GM12892 (cell line): ENCODE results near the gene ZNF774.
"Not testable (repeated sequence)": the region's sequence is repeated elsewhere in the genome, so short reads cannot be mapped to it uniquely, and the experiment has no call there.

ENCODE experiments used
- DNase-seq: peaks from one replicate; pipeline ENCODE4 v3.0.0; 2011; ENCODE audit not compliant: insufficient read length
- FAIRE-seq: peaks from 2 replicates; lab custom pipeline; 2011; peaks lifted over from hg19 to GRCh38; lab: Jason Lieb, UNC
- POLR2A ChIP-seq: IDR thresholded peaks from 2 replicates; pipeline ENCODE4 v1.6.1; 2011; ENCODE audit warnings: low read depth, low read length, control low read depth
- POLR2AphosphoS5 ChIP-seq: IDR thresholded peaks from 2 replicates; pipeline ENCODE4 v1.6.1; 2011; ENCODE audit warnings: low read depth, low read length, control low read depth
- TAF1 ChIP-seq: IDR thresholded peaks from 2 replicates; pipeline ENCODE4 v1.6.1; 2011; ENCODE audit warnings: low read depth, mild to moderate bottlenecking, control low read depth, low read length, borderline replicate concordance

The ZNF774 gene

DNA sequence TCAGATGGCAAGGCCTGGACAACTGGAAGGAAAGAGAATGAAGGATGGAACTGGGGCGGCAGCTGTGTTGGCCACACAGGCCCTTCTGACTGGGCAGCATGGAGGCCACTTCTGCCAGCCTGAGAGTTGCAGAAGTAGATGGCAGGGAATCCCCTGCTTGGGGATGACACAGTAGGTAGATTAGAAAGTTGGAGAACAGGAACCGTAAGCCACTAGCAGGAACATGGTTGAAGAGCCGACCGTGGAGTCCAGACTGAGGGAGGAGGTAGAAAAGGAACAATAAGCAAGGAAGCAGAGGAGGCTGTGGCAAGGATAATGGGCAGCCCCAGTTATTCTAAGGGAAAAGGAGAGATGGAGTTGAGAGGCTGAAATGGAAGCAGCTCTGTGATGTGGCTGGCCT is 26.4 kb upstream of the ZNF774 start:
- FAIRE-seq (no peak), DNase-seq (no peak)
- TF ChIP-seq POLR2A (no peak), TAF1 (no peak), POLR2AphosphoS5 (no peak)

DNA sequence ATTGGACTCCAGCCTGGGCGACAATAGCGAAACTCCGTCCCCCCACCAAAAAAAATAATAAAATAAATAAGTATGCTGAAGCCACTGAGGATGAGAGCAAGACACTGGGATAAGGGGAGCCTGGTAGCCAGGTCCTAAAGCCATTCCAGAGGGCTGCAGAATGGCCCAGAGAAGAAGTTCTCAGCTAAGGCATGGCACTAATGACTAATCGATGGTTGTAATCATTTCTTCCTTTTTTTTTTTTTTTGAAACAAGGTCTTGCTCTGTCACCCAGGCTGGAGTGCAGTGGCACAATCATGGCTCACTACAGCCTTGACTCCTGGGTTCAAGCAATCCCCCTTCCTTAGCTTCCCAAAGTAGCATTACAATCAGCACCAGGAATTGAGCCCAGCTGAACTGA is 25.6 kb upstream of the ZNF774 start:
- no peak for FAIRE-seq
- DNase-seq, result no peak
- TF ChIP-seq POLR2AphosphoS5 (no peak), TAF1 (no peak), POLR2A (no peak)

GRCh38 chr15:90327311-90327710 is 24.8 kb upstream of the ZNF774 start:
- no peak for FAIRE-seq
- DNase-seq, result no peak
- TF ChIP-seq POLR2A (no peak), POLR2AphosphoS5 (no peak), TAF1 (no peak)

- FAIRE-seq, result no peak
- no peak for DNase-seq
- TF ChIP-seq POLR2A (no peak), POLR2AphosphoS5 (no peak), TAF1 (no peak)
Measured at GRCh38 chr15:90334304-90334731, 17.8 kb upstream of the ZNF774 start.

- no peak for TF ChIP-seq POLR2AphosphoS5
- TF ChIP-seq POLR2A, result no peak
- no peak for TF ChIP-seq TAF1
- DNase-seq (no peak), FAIRE-seq (no peak)
Measured at GRCh38 chr15:90336705-90337141, 15.4 kb upstream of the ZNF774 start.

DNA sequence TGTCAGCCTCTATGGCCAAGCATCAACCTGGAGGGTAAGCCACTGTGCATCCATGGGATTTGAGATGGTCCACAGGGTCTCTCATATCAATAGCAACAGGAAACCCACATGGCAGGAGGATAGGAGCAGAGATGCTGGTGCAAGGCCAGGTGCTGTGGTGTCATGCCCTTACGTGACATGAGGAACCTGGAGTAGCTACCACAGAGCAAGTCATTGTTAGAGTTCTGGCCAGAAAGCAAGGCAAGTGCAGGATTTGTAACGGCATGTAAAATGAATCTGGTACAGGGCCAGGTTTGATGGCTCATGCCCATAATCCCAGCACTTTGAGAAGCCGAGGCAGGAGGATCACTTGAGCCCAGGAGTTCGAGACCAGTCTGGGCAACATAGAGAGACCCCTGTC is 14.8 kb upstream of the ZNF774 start:
- no peak for FAIRE-seq
- DNase-seq, result no peak
- TF ChIP-seq POLR2AphosphoS5 (no peak), TAF1 (no peak), POLR2A (no peak)

DNA sequence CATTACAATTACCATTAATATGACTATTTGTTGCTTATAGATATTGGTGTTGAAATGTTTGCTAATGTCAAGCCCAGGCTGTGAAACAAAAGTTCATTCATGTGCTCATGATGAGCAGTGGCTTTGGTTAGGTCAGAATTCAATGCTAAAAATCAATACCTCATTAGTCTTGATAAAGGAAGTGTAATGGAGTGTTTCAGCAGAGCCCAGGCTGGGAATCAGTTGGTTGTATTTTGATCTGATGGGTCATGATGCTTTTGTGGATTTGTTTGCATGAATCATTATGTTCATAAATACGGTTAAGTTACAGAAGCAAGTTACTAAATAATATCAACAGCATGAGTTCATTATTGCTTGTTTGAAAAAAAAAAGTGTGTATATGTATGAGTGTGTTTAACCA is 13.6 kb upstream of the ZNF774 start:
- FAIRE-seq, result no peak
- TF ChIP-seq POLR2A (no peak), TAF1 (no peak), POLR2AphosphoS5 (no peak)
- DNase-seq, result no peak

DNA sequence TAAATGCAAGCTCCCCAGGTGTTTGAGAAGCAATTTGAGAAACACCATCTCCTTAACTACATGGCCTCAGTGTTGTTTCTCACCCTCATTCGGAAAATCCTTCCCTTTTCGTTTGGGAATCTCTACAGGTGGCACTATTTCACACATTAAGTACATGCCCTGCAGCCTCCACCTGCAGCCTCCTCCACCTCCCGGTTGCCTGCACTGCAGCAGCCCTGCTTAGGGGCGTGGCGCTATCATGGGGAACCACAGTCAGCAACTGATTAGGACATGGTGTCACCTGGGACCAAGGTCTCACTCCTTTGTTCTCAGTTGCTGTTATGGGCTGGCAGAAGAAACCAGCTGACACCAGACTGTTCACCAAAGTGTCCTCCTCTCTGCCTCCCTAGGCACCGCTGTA is 11.7 kb upstream of the ZNF774 start:
- TF ChIP-seq POLR2A, result no peak
- no peak for TF ChIP-seq TAF1
- TF ChIP-seq POLR2AphosphoS5, result no peak
- no peak for FAIRE-seq
- no peak for DNase-seq

GRCh38 chr15:90343302-90343790 is 8.7 kb upstream of the ZNF774 start:
- TF ChIP-seq POLR2AphosphoS5 (no peak), POLR2A (no peak), TAF1 (no peak)
- FAIRE-seq (no peak), DNase-seq (no peak)

- no peak for FAIRE-seq
- TF ChIP-seq POLR2A (no peak), POLR2AphosphoS5 (no peak), TAF1 (no peak)
- no peak for DNase-seq
Measured at GRCh38 chr15:90344662-90345061, 7.4 kb upstream of the ZNF774 start.

- TF ChIP-seq POLR2A (no peak), TAF1 (no peak), POLR2AphosphoS5 (no peak)
- FAIRE-seq (no peak), DNase-seq (no peak)
Measured at GRCh38 chr15:90345857-90346256, 6.2 kb upstream of the ZNF774 start.

- FAIRE-seq, DNase-seq: not testable (repeated sequence)
Measured at GRCh38 chr15:90347431-90348065, 4.5 kb upstream of the ZNF774 start.
